ENCODE data around the gene CSNK1E. TPM values are rescaled to one million over a fixed set of nuclear protein-coding genes. Genes with fewer than 3 reads are reported as not detected.

CSNK1E gene
- total and polyA plus RNA-seq, 9 of the 15 experiments (the other 6 are each of a cell fraction or from before 2014, with no cell fraction given): 2.7 to 70.0 (median 41.3) TPM

DNA sequence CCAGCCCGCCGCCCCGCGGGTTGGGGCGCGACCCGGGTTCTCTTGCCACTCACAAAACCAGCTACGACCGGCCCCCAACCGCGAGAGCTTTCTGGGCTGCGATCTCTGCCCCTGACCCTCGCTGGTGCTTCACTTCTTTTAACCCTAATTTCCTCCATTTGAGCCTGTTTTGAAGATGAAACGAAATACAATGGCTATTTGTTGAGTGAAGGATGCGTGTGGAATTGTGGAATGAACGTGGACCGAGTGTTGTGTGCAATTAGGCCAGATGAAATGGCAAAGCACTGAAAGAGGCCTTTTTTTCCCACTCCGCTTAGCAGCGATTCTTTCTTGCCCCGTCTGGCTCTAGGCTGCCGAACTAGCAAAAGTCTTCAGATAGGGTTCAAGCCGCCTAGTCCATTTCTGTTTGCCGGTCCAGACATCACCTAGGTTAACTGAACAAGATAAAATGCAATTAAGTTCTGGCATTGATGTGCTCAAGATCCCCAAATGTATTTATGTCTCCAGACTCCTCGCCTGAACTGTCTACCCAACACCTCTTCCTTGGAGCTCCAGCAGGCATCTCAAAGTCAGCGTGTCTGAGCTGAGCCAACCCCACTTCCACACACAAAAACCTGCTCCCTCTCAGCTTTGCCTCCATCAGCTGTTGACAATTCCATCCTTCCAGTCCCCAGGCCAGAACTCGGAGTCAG is 44.0 kb downstream of the CSNK1E start (continued):
- TF ChIP-seq, protein P1, sequence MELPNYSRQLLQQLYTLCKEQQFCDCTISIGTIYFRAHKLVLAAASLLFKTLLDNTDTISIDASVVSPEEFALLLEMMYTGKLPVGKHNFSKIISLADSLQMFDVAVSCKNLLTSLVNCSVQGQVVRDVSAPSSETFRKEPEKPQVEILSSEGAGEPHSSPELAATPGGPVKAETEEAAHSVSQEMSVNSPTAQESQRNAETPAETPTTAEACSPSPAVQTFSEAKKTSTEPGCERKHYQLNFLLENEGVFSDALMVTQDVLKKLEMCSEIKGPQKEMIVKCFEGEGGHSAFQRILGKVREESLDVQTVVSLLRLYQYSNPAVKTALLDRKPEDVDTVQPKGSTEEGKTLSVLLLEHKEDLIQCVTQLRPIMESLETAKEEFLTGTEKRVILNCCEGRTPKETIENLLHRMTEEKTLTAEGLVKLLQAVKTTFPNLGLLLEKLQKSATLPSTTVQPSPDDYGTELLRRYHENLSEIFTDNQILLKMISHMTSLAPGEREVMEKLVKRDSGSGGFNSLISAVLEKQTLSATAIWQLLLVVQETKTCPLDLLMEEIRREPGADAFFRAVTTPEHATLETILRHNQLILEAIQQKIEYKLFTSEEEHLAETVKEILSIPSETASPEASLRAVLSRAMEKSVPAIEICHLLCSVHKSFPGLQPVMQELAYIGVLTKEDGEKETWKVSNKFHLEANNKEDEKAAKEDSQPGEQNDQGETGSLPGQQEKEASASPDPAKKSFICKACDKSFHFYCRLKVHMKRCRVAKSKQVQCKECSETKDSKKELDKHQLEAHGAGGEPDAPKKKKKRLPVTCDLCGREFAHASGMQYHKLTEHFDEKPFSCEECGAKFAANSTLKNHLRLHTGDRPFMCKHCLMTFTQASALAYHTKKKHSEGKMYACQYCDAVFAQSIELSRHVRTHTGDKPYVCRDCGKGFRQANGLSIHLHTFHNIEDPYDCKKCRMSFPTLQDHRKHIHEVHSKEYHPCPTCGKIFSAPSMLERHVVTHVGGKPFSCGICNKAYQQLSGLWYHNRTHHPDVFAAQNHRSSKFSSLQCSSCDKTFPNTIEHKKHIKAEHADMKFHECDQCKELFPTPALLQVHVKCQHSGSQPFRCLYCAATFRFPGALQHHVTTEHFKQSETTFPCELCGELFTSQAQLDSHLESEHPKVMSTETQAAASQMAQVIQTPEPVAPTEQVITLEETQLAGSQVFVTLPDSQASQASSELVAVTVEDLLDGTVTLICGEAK (IDR thresholded peaks at IDR 0.05): 0 out of 2 replicates have a peak, but pooled peaks have one; percentile 30
- TF ChIP-seq, protein P1 (CRISPR knock-in tag; IDR thresholded peaks at IDR 0.05): no peak
- TF ChIP-seq OTX1 (CRISPR knock-in tag; IDR thresholded peaks at IDR 0.05) (peak; percentile 50; the same call in 1 of the 2 replicates), BHLHE40 (IDR thresholded peaks at IDR 0.05; ENCODE audit: low read length) (no peak)
